GM19372 (cell line): ENCODE results near the gene EHD2.
"Not testable (repeated sequence)": the region's sequence is repeated elsewhere in the genome, so short reads cannot be mapped to it uniquely, and the experiment has no call there.

Experiments
- ATAC-seq: cut with Tn5 transposase; IDR thresholded peaks from one replicate; pipeline ENCODE4 v1.9.1; 2021; ENCODE audit warnings: mild to moderate bottlenecking, low read depth, moderate library complexity; ENCODE audit not compliant: unreplicated experiment

The EHD2 gene

DNA sequence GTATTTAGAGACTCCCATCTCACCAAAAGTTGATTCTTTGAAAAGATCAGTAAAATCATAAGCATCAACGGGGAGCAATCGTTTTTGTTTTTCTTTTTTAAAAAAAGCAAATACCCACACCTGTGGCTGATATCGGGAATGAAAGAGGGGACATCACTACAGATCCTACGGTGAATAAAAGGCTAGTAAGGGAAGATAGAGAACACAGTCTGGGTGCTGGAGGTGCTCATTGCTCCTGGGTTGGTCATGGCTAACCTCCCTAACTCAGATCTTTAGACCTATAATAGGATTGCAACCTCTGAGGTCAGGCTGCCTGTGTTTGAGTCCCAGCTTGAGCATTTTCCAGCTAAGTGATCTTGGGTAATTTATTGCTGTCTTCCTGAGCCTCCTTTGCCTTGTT is 1.1 kb downstream of the EHD2 start:
- ATAC-seq = no peak

DNA sequence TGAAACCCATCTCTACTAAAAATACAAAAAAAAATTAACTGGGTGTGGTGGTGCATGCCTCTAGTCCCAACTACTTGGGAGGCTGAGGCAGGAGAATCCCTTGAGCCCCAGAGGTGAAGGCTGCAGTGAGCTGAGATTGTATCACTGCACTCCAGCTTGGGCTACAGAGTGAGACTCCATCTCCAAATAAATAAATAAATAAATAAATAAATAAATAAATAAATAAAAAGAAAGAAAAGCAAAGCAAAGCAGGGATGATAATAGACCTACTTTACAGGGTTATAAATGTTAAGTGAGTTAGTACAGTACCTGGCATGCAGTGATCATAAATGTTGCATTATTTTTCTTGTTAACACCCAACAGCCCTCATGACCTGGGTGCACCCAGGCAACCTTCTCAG is 1.6 kb downstream of the EHD2 start:
- ATAC-seq = not testable (repeated sequence)

DNA sequence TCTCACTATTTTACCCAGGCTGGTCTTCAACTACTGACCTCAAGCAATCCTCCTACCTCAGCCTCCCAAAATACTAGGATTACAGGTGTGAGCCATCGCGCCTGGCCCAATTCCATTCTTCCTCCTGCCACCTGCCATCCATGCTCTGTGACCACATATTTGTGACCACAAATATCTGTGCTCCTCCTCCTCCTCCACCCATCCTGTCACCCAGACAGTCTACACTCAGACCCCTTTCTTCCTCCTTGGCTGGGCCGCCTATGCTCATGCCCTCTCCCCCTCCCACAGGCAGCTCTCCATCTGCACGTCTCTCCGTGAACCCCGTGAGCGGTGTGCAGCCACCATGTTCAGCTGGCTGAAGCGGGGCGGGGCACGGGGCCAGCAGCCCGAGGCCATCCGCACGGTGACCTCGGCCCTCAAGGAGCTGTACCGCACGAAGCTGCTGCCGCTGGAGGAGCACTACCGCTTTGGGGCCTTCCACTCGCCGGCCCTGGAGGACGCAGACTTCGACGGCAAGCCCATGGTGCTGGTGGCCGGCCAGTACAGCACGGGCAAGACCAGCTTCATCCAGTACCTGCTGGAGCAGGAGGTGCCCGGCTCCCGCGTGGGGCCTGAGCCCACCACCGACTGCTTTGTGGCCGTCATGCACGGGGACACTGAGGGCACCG is 3.2 kb downstream of the EHD2 start:
- no peak for ATAC-seq

DNA sequence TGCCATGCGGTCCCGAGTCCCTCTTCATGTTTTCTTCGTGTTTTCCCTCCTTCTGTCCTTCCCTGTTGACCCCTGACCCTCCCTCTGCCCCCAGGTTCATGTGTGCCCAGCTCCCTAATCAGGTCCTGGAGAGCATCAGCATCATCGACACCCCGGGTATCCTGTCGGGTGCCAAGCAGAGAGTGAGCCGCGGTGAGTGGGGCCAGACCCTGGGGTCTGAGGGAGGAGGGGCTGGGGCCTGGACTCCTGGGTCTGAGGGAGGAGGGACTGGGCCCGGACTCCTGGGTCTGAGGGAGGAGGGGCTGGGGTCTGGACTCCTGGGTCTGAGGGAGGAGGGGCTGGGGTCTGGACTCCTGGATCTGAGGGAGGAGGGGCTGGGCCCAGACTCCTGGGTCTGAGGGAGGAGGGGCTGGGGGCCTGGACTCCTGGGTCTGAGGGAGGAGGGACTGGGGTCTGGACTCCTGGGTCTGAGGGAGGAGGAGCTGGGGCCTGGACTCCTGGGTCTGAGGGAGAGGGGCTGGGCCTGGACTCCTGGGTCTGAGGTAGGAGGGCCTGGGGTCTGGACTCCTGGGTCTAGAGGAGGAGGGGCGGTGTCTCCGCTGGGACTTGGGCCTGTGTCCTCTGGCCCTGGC is 5.3 kb downstream of the EHD2 start:
- not testable (repeated sequence) for ATAC-seq

DNA sequence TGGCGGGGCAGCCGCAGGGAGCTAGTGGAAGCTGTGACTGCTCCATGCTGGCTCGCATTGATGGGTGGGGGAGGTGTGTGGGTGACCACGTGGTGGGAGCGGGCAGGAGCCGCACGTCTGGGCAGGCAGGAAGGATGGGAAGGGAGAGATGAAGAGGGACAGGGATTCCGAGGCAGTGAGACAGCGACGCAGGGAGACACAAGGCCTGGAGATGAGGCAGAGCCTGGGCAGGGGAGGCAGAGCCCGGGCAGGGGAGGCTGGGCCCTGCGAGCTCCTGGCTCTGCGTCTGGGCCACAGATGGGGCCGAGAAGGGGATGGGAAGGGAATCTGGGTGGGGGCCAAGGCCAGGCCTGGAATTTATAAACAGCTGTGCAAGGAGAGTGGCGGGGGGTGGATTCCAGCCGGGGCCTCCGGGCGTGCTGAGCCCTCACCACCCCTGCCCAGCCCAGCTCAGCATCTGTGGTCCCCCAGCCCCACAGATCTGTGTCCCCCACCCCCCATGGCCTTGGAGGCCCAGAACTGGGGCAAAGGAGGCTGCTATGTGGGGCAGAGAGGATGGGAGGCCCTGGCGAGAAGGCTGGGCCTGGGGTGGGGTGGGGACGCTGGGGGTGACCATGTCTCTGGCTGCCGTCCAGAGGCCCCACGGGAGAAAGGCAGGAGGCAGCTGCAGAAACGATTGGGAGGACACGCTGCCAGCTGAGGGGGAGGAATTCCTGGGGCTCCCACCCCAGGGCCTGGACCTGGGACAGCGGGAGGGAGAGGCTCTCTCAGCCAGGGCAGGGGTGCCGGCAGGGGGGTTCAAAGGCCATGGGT is 6.0 kb downstream of the EHD2 start:
- no peak for ATAC-seq

DNA sequence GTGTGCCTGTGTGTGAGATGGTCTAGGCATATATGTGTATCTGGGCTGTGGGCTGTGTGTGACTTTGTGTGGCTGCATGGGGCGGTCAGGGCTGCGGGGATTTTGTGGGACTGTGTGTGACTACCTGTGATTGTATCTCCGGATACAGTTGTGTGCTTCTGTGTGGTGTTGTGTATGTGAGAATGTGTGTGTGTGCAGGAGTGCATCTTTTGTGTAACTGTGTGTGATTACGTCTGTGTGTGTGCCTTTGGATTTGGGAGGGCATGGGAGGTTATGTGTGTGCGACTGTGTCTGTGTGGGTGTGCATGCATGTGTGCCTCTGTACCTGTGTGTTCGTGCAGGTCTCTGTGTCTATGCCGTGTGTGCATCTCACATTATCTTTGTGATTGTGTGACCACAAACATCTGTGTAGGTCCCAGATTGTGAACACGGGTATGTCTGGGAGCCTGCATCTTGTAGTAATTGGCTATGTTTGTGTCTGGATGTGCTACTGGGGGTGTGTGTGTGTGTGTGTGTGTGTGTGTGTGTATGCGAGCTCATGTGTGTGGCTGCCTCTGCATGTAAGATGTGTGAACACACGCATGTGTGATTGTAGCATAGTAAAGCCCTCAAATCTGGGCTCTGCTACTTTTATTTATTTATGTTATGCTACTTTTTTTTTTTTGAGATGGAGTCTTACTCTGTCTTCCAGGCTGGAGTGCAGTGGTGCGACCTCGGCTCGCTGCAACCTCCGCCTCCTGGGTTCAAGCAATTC is 7.6 kb downstream of the EHD2 start:
- ATAC-seq = no peak

DNA sequence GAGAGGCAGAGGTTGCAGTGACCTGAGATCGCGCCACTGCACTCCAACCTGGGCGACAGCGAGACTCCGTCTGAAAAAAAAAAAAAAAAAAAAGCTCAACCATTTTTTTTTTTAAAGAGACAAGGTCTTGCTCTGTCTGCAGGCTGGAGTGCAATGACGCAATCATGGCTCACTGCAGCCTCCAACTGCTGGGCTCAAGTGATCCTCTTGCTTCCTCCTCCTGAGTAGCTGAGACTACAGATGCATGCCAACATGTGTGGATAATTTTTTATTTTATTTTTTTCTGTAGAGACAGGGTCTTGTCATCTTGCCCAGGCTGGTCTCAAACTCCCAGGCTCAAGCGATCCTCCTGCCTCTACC is 10.3 kb downstream of the EHD2 start:
- ATAC-seq = no peak

DNA sequence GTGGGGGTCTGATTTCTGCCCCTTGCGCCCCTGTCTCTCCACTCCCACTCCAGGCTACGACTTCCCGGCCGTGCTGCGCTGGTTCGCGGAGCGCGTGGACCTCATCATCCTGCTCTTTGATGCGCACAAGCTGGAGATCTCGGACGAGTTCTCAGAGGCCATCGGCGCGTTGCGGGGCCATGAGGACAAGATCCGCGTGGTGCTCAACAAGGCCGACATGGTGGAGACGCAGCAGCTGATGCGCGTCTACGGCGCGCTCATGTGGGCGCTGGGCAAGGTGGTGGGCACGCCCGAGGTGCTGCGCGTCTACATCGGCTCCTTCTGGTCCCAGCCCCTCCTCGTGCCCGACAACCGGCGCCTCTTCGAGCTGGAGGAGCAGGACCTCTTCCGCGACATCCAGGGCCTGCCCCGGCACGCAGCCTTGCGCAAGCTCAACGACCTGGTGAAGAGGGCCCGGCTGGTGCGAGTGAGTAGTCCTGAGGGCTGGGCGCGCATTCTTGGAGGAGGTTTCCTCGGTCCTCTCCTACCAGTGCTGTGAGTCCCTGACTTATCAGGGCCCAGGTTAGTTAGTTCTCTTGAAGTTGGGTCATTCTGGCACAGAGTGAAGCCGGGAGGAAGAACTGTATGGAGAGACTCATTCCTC is 12.7 kb downstream of the EHD2 start:
- no peak for ATAC-seq

DNA sequence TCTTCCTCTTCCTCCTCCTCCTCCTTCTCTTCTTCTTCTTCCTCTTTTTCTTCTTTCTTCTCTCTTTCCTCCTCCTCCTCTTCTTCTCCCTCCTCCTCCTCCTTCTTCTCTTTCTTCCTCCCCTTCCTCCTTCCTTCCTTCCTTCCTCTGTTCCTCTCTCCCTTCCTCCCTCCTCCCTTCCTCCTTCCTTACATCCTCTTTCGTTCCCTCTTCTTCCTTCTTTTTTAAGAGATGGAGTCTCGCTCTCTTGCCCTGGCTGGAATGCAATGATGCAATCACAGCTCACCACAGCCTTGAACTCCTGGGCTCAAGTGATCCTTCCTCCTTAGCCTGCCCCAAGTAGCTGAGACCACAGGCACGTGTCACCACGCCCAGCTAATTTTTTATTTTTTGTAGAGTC is 13.2 kb downstream of the EHD2 start:
- no peak for ATAC-seq

DNA sequence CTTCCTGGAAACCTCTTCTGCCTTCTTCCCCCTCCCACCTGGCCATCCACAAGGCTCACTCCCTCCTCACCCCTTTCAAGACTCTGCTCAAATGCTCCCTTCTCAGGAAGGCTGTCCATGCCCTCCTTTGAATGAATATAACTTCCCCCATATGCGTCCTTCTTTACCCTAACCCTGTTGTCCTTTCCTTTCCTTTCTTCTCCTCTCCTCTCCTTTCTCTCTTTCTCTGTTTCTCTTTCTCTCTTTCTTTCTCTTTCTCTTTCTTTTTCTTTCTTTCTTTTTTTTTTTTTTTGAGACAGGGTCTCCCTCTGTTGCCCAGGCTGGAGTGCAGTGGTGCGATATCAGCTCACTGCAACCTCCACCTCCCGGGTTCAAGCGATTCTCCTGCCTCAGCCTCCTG is 15.1 kb downstream of the EHD2 start:
- not testable (repeated sequence) for ATAC-seq

DNA sequence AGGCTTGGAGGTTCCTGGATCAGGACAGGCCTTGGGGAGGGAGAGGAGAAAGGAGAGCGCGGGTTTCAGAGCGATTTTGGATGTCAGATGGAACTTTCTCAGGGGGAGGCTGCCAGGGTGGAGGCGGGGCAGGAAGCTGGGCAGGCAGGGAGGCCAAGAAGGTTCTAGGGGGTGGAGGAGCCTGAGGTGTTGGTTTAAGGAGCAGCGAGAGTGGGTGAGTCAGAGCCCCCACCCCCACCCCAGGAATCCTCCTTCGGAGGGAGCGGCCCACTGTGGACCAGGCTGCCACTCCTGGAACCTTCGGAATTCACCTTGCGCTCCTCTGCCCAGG is 16.2 kb downstream of the EHD2 start:
- ATAC-seq = no peak

DNA sequence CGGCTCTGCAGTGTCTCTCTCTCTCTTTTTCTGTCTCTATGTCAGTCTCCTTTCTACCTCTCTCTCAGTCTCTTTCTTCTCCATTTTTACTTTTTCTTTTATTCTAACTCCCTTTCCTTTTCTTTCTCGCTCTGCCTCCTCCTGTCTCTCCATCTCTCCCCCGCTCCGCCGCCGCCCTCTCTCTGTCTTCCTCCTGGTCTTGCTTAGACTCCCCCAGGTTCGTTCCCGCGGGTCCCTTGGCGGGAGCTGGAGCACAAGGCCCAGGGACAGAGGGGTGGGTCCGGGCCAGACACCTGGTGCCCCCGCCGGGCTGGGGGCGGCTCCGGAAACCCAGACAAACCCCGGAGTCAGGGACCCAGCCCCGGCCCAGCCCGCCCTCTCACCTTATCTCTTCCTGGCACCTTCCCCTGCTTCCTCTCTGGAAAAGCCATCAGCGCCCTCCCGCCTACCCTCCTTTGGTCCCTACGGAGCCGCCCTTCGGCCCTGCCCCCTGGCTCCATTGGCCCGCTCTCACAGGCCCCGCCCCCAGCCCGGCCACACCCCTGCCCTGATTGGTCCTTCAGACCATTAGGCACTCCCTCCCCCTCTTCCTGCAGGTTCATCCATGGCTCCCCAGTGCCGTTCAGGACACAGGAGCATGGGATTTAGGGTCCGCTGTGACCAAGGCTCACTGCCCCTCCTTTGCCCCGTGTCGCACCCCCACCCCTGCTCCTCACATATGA is 16.7 kb downstream of the EHD2 start:
- ATAC-seq = no peak

DNA sequence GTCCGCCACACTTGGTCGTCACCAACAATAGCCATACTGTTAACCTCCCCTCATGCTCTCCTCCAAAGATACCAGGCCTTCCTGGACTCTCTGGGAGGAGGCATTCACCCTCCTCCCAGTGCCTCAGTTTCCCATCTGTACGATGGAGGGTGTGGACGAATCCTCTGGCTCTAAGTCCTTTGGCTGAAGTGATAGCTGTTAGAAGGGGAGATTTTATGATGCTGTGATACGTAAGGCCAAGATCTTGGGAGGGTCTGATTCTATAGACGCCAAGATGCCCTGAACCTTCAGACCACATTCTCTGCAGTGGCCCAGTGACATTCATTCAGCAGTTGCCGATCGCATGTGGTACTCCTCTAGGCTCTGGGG is 17.3 kb downstream of the EHD2 start:
- ATAC-seq = no peak

DNA sequence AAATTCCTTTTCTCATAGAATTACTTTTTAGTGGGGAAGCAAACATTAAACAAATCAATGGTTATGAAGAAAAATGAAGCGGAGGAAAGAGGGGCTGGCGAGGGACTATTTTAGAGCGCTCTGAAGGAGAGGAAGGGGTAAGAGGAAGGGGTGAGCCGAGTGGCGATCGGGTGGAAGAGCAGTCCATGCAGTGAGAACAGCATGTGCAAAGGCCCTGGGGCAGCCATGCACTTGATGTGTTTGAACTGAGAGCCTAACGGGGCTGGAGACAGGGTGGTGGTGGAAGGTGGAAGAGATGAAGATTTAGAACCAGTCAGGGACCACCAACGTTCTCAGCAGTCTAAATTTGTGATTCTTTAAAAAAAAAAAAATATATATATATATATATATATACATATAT is 17.7 kb downstream of the EHD2 start:
- no peak for ATAC-seq

DNA sequence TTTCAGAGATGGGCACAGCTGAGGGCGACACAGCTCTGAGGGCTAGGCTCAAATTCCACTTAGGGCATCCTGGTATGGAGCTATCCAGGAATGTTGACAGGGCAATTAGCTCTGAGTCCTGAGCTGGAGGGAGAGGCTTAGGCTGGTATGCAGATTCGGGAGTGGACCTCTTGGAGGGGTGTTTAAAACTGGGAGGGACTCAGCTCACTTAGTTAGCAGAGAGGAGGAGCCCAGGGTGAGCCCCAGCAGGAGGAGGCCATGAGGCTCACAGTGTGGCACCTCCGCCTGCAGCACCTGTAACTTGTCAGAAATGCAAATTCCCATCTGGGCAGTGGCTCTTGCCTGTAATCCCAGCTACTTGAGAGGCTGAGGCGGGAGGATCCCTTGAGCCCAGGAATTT is 21.9 kb downstream of the EHD2 start:
- no peak for ATAC-seq

DNA sequence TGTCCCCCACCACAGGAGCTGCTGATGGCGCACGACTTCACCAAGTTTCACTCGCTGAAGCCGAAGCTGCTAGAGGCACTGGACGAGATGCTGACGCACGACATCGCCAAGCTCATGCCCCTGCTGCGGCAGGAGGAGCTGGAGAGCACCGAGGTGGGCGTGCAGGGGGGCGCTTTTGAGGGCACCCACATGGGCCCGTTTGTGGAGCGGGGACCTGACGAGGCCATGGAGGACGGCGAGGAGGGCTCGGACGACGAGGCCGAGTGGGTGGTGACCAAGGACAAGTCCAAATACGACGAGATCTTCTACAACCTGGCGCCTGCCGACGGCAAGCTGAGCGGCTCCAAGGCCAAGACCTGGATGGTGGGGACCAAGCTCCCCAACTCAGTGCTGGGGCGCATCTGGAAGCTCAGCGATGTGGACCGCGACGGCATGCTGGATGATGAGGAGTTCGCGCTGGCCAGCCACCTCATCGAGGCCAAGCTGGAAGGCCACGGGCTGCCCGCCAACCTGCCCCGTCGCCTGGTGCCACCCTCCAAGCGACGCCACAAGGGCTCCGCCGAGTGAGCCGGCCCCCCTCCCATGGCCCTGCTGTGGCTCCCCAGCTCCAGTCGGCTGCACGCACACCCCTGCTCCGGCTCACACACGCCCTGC is 27.8 kb downstream of the EHD2 start:
- no peak for ATAC-seq

DNA sequence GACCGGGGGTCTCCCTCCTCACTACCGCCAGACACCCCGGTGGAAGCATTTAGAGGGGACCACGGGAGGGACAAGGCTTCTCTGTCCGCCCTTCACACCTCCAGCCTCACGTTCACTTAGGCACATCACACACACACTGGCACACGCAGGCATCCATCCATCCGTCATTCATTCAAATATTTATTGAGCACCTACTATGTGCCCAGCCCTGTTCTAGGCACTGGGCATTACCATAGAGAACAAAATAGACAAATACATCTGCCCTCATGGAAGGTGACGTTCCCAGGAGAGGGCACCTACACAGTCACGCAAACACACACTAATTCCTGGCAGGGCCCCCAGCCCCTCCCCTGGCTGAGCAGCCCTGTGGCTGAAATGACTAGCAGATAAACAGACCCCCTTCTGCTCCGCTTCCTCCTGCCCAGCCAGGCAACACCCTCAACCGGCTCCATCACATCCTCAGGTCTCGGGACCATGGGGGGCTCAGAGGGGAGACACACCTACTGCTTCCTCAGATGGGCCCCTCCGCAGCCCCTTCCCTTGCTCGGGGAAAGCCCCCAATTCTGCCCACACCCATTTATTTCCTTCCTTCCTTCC is 28.4 kb downstream of the EHD2 start:
- ATAC-seq = no peak

DNA sequence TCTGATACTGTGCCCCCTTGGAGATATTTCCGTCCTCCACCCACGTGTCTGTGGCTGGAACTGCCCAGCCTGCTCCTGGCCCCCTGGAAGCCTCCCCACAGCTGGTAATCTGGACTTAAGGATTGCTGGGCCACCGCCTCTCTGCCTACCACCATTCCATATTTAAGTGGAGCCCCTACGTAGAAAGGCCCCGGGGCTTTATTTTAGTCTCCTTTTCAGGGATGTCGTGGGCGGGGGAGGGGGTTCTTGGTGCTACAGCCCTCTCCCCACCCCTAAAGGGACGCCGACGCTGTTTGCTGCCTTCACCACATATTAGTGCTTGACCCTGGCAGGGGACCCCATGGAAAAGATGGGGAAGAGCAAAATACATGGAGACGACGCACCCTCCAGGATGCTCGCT is 29.4 kb downstream of the EHD2 start:
- ATAC-seq = no peak
